Uterus (tissue), 2 donors: ENCODE data around the gene MED29.

ENCODE experiments used
- CTCF ChIP-seq, 4 experiments: fragments of 200-600 bp in 2 of 4; fragments of 450-650 bp in 2 of 4; sonication (generic) in 2 of 4; IDR thresholded peaks; one replicate each; pipeline ENCODE4 v1.5.1; 2016 to 2019; ENCODE audit warnings: antibody characterized with exemption in 4 of 4, mild to moderate bottlenecking in 2 of 4, moderate library complexity in 1 of 4
- POLR2A ChIP-seq, 2 donors: fragments of 450-650 bp; IDR thresholded peaks; one replicate each; pipeline ENCODE4 v1.6.1; 2016; ENCODE audit warnings: antibody characterized with exemption in 2 of 2, mild to moderate bottlenecking in 1 of 2, moderate library complexity in 1 of 2

GRCh38 chr19:39430675-39431593 lies 39.8 kb downstream of the MED29 start:
- TF ChIP-seq CTCF (IDR thresholded peaks at IDR 0.05) (no peak), POLR2A (IDR thresholded peaks at IDR 0.05) (peak in 1 of 2 donors; percentile 31)
